NCI-H2081 (cell line): ENCODE results near the gene EVA1B.

Experiments used
- DNase-seq, 2 experiments: peaks; one replicate each; lab custom pipeline; 2025; lab: John Stamatoyannopoulos, UW

Gene EVA1B

DNA sequence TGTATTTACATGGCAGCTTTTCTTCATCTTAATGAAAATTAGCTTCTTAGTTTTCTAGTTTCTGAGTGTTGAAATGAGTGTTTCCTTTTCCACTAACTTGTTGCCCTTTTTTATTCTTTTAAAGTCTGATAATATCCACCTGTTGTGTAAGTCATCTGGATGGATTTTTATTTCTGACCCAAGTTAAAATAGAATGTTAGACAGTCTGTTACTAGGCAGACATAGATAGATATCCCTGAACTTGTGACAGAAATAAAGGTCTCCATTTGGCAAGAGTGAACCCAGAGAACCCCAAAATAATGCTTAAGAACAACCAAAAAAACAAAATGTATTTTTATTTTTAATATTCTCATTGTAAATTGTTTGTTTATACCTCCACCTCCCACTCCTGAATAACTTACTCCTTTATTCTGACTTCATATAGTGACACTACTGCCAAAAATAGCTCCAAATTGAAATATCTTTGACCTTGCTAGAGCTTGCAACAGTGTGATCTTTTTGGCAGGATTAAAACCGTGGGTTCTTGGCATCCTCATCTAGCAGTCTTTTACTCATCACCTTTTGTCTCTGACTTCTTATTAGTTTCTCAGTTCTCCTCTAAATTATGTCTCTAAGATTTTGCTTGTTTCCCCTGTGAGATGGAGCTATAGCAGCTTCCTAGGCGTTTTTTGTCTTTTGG, 44.2 kb downstream of the EVA1B start:
- DNase-seq = no peak

DNA sequence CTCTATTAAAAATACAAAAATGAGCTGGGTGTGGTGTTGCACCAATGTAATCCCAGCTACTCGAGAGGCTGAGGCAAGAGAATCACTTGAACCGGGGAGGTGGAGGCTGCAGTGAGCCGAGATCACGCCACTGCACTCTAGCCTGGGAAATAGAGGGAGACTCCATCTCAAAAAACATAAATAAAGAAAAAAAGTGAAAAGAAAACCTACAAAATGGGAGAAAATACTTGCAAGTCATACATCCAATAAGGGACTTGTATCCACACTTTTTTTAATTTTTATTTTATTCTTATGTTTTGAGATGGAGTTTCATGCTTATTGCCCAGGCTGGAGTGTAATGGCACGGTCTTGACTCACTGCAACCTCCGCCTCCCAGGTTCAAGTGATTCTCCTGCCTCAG, 46.8 kb downstream of the EVA1B start:
- no peak for DNase-seq

DNA sequence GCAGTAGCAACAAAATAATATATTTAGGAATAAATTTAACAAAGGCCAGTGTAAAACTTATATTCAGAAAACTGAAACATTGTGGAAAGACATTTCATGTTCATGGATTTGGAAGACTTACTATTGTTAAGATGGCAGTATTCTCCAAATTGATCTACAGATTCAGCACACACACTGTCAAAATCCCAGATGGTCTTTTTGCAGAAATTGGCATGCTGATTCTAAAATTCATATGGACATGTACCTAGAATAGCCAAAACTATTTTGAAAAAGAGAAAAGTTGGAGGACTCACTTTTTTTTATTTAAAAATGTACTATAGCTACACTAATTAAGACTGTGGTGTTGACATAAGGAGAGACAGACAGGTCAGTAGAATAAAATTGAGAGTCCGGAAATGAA, 49.2 kb downstream of the EVA1B start:
- DNase-seq = no peak

DNA sequence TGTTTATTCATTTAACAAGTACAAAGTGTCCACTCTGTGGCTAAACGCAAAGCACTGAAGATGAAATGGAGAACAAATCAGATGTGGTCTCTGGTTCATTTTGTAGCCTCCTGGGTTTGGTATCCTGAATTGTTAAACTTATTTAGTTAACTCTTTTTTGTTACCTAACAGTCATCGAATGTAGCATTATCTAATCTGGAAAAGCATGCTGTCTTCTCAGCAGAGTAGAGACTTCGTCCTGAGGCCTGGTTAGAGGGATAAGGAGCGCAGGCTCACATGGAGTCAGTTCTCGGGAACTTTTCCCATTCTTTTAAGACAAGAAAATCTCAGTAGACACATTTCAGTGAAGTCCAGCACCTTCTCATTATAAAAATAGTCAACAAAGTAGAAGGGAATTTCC, 50.4 kb downstream of the EVA1B start:
- no peak for DNase-seq
